Effector memory CD4-positive, alpha-beta T cell (primary cell): ENCODE results near the gene MRPL18.
"Not testable (repeated sequence)": the region's sequence is repeated elsewhere in the genome, so short reads cannot be mapped to it uniquely, and the experiment has no call there.

Source experiments
- DNase-seq, 3 donors: peaks; one replicate each; pipeline ENCODE4 v3.0.0-alpha.2; 2020
- H3K27ac ChIP-seq: 2 replicates; pipeline ENCODE4 v1.7.0; 2013; ENCODE audit warnings: mild to moderate bottlenecking, low read length, moderate library complexity; ENCODE audit not compliant: insufficient read depth, poor library complexity, severe bottlenecking
- H3K27me3 ChIP-seq: replicated peaks from 2 replicates; pipeline ENCODE4 v1.7.0; 2013; ENCODE audit warnings: mild to moderate bottlenecking, low read length; ENCODE audit not compliant: insufficient read depth, control insufficient read depth, poor library complexity, severe bottlenecking
- H3K36me3 ChIP-seq: 2 replicates; pipeline ENCODE4 v1.7.0; 2013; ENCODE audit warnings: mild to moderate bottlenecking, low read length, moderate library complexity; ENCODE audit not compliant: control insufficient read depth, insufficient read depth
- H3K4me1 ChIP-seq: 2 replicates; pipeline ENCODE4 v1.7.0; 2013; ENCODE audit warnings: low read length, mild to moderate bottlenecking; ENCODE audit not compliant: control insufficient read depth, insufficient read depth, poor library complexity, severe bottlenecking
- H3K4me3 ChIP-seq: 2 replicates; pipeline ENCODE4 v1.7.0; 2013; ENCODE audit warnings: low read length, low read depth, mild to moderate bottlenecking; ENCODE audit not compliant: insufficient read depth, poor library complexity, severe bottlenecking
- H3K9me3 ChIP-seq: 2 replicates; pipeline ENCODE4 v1.7.0; 2013; ENCODE audit warnings: mild to moderate bottlenecking, low read length, moderate library complexity; ENCODE audit not compliant: control insufficient read depth

MRPL18 gene

GRCh38 chr6:159815410-159815809 is 25.1 kb downstream of the MRPL18 start:
- Histone ChIP-seq H3K4me1 (peaks cover 4% of the 10 kb centered on the region), H3K9me3 (no peaks in the 10 kb centered on the region), H3K27ac (no peak overlapping the region), H3K4me3 (no peak overlapping the region), H3K36me3 (no peaks in the 10 kb centered on the region), H3K27me3 (no peaks in the 10 kb centered on the region)
- DNase-seq, result no peak

DNA sequence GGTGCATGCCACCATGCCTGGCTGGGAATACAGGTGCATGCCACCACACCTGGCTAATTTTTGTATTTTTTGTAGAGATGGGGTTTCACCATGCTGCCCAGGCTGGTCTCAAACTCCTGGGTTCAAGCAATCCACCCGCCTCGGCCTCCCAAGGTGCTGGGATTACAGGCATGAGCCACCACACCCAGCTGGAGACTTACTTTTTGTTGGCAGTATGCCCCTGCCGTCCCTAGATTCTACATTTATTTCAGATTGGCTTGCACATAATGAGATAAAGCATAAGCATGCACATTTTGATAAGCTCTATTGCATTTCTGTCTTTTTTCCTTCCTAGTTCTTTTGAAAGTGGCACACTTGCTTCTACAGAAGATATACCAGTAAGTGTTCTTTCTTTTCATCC is 26.5 kb downstream of the MRPL18 start:
- H3K27ac ChIP-seq, H3K4me1 ChIP-seq, DNase-seq, H3K27me3 ChIP-seq, H3K4me3 ChIP-seq, H3K36me3 ChIP-seq, H3K9me3 ChIP-seq: not testable (repeated sequence)

DNA sequence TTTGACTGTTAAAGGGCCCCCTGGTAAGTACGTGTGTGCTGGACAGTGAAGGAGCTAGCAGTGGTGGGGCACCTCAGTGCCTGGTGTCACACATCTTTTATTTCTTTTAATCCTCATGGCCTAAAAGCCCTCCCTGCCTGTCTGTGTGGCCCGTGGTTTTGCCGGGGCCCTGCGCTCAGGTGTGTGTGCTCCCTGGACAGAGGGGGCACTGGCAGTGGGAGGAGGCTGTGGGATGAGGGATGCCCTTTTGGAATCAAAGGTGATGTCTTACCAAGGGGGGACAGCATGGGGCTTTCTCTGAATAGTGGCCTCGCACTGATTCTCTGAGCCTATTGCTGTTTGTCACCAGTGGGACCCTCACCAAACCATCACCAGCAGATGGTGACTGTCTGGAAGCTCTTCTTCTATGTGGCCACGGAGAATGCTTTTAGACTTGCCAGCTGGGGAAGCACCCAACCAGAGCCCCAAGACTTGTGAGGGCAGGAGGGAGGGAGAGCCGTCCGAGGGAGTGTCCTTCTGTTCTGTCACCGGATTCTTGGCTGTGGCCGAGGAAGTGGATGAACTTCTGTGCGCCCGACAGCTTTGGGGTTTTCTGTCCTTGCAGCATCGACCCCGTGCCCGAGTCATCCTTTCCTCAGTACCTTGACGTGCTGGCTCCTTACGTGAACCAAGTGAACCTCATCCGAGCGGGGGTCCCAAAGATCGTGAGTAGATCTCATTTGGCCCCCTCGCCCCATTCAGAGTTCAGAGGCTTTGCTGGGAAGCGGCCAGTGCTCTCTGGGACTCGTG is 27.9 kb downstream of the MRPL18 start:
- Histone ChIP-seq H3K9me3 (no peaks in the 10 kb centered on the region), H3K27me3 (no peaks in the 10 kb centered on the region), H3K4me1 (peaks cover 4% of the 10 kb centered on the region), H3K36me3 (no peaks in the 10 kb centered on the region), H3K27ac (no peak overlapping the region), H3K4me3 (no peak overlapping the region)
- no peak for DNase-seq

DNA sequence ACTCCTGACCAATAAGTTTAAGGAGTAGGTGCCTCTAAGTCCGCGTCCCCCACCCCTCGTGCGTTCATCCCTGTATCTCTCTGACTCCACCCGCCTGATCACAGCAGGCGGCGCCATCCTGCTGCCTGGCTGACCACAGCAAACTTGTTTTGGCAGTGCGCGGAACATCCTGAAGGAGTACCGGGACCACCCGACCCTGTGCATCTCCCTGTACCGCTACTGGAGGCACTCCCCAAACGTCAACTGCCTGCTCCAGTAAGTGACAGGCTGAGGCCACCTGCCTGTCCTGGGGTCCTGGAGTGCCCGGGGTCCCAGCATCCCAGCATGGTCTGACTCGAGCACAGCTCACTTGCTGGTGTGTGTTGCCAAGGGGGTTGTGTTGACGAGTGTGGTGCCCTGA is 28.8 kb downstream of the MRPL18 start:
- H3K36me3 ChIP-seq, result no peaks in the 10 kb centered on the region

GRCh38 chr6:159819932-159820640 is 29.8 kb downstream of the MRPL18 start:
- H3K9me3 ChIP-seq, result no peaks in the 10 kb centered on the region
- peak overlapping the region; percentile 37 for H3K4me3 ChIP-seq
- H3K27ac ChIP-seq, result peak overlapping the region; percentile 28
- peak in 2 of 3 donors; percentile 5 to 13 for DNase-seq
- no peaks in the 10 kb centered on the region for H3K27me3 ChIP-seq
- no peaks in the 10 kb centered on the region for H3K36me3 ChIP-seq
- H3K4me1 ChIP-seq, result peaks cover 4% of the 10 kb centered on the region

More for the DNA sequence above, 28.8 kb downstream of the MRPL18 start:
- Histone ChIP-seq H3K27ac (no peak overlapping the region), H3K27me3 (no peaks in the 10 kb centered on the region), H3K9me3 (no peaks in the 10 kb centered on the region), H3K4me1 (peaks cover 4% of the 10 kb centered on the region), H3K4me3 (no peak overlapping the region)
- no peak for DNase-seq

DNA sequence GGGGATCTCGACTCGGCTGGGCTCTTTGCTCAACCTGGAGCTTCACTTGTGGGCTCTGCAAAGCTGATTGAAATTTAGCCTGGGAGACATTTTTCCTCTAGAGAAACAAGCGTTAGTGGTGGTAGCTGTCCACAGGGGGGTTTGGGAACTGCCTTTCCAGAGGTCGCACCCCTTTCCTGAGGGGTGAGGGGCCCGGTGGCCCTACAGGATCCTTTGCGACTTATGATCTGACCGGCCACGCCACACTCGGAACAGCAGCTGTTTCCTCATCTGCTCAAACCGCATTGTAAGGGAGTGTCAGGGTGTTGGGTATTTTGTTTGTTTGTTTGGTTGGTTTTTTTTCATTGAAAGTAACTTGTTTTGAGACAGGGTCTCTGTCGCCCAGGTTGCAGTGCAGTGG is 30.9 kb downstream of the MRPL18 start:
- H3K4me3 ChIP-seq, result no peak overlapping the region

GRCh38 chr6:159821726-159822125 is 31.5 kb downstream of the MRPL18 start:
- no peaks in the 10 kb centered on the region for H3K36me3 ChIP-seq
- DNase-seq, result no peak
- no peak overlapping the region for H3K4me3 ChIP-seq
- H3K27ac ChIP-seq, result no peak overlapping the region
- peaks cover 4% of the 10 kb centered on the region for H3K4me1 ChIP-seq
- no peaks in the 10 kb centered on the region for H3K27me3 ChIP-seq
- no peaks in the 10 kb centered on the region for H3K9me3 ChIP-seq

More for the DNA sequence above, 30.9 kb downstream of the MRPL18 start:
- no peak overlapping the region for H3K27ac ChIP-seq
- DNase-seq, result no peak
- peaks cover 4% of the 10 kb centered on the region for H3K4me1 ChIP-seq
- no peaks in the 10 kb centered on the region for H3K27me3 ChIP-seq
- no peaks in the 10 kb centered on the region for H3K9me3 ChIP-seq
- no peaks in the 10 kb centered on the region for H3K36me3 ChIP-seq

- no peaks in the 10 kb centered on the region for H3K9me3 ChIP-seq
- H3K4me3 ChIP-seq, result no peak overlapping the region
- no peak overlapping the region for H3K27ac ChIP-seq
- no peaks in the 10 kb centered on the region for H3K36me3 ChIP-seq
- H3K4me1 ChIP-seq, result peaks cover 4% of the 10 kb centered on the region
- no peak for DNase-seq
- H3K27me3 ChIP-seq, result no peaks in the 10 kb centered on the region
Observed at GRCh38 chr6:159823953-159824352, 33.7 kb downstream of the MRPL18 start.

DNA sequence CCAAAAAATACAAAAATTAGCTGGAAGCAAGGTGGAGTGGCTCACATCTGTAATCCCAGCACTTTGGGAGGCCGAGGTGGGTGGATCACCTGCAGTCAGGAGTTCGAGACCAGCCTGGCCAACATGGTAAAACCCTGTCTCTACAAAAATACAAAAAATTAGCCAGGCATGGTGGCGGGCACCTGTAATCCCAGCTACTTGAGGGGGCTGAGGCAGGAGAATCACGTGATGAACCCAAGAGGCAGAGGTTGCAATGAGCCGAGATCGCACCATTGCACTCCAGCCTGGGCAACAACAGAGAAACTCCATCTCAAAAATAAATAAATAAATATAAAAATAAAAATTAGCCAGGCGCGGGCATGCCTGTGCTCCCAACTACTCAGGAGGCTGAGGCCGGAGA is 34.4 kb downstream of the MRPL18 start:
- not testable (repeated sequence) for DNase-seq, H3K9me3 ChIP-seq, H3K4me1 ChIP-seq, H3K4me3 ChIP-seq, H3K36me3 ChIP-seq, H3K27ac ChIP-seq, H3K27me3 ChIP-seq

DNA sequence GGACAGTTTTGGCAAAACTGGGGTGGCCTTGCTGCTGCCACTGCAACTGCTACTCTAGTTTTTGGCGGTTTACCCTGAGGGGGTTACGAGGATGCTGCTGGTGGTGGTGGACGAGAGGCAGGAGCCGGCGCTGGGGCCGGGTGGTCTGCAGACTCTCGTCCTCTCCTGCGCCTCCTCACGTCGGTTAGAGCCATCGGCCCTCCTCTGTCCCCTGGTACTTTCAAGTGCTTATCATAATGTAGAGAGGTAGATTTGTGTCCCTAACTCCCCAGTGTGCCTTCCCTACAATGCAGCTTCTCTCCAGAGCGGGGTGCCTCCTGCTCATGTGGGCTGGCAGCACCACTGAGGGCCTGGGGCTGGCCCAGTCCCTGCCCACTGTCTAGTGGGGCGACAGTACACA is 35.7 kb downstream of the MRPL18 start:
- Histone ChIP-seq H3K27me3 (no peaks in the 10 kb centered on the region), H3K4me1 (no peaks in the 10 kb centered on the region), H3K36me3 (no peaks in the 10 kb centered on the region), H3K27ac (no peak overlapping the region), H3K9me3 (no peaks in the 10 kb centered on the region), H3K4me3 (no peak overlapping the region)
- DNase-seq, result no peak
